Measurements from ENCODE around the gene SORL1. TPM values are rescaled to one million over a fixed set of nuclear protein-coding genes. Genes with fewer than 3 reads are reported as not detected.

SORL1 gene
- total RNA-seq, 1 experiment from 2014 or later = 0.05 TPM

DNA sequence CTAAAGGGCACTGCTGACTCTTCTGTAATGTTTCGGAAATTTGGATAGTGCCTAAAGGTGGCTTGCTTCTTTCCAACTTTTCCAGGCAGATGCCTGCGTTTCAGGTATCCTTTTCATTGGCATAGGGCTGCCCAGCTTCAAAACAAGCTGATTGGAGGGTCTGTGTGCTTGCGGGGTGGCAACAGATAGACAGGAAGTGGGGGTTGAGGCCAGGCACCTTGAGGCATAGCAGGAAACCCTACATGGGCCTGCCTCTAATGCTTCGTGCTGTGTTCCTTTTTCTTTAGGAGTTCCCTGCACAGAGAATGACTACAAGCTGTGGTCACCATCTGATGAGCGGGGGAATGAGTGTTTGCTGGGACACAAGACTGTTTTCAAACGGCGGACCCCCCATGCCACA, 92.8 kb downstream of the SORL1 start:
- H3K9me3 ChIP-seq (replicated peaks) = no peaks in the 10 kb centered on the region
- H3K4me3 ChIP-seq = no peak overlapping the region
- no peak for DNase-seq (ENCODE audit: low read depth in 1 of 2, low spot score in 2 of 2)
- no peak overlapping the region for H3K27ac ChIP-seq
- no peaks in the 10 kb centered on the region for H3K36me3 ChIP-seq
- no peaks in the 10 kb centered on the region for H3K27me3 ChIP-seq (replicated peaks)
- no peaks in the 10 kb centered on the region for H3K4me1 ChIP-seq (replicated peaks)

- no peak for DNase-seq (ENCODE audit: low read depth in 1 of 2, low spot score in 2 of 2)
- no peak overlapping the region for H3K4me3 ChIP-seq
- no peaks in the 10 kb centered on the region for H3K27me3 ChIP-seq (replicated peaks)
- H3K27ac ChIP-seq = no peak overlapping the region
- H3K4me1 ChIP-seq (replicated peaks) = no peaks in the 10 kb centered on the region
- H3K9me3 ChIP-seq (replicated peaks) = no peaks in the 10 kb centered on the region
- no peaks in the 10 kb centered on the region for H3K36me3 ChIP-seq
Measured at GRCh38 chr11:121547574-121547973, 95.5 kb downstream of the SORL1 start.

DNA sequence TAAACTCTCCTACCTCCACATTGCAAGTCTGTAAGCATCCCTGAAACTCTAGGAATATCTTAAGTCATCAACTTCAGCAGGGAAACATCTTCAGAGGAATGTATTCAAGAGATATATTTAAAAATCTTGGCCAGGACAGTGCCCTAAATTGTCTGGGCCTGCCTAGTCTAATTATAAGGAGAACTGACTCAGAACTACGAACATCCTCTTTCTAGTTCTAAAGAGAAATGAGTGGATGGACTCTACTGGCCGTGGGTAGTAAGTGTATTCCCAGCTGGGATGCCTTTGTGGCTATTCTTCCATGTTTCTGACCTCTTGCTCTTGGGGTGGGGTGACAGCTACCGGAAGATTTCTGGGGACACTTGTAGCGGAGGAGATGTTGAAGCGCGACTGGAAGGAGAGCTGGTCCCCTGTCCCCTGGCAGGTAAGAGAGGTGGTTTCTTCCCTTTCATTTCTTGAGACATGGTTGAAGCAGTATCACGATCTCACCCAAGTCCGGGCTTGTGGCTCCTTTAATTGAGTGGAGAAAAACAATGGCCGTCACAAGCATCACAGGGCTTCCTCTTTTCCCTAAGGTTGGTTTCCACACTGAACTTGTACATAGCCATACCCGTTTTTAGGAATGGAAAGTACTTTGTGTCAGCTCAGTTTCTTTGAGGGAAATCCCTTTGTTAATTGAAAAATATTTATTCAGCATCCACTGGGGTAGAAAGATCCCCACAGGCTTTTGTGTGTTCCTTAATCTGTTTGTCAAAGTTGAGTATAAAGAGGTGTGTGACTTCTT, 98.3 kb downstream of the SORL1 start:
- no peaks in the 10 kb centered on the region for H3K4me1 ChIP-seq (replicated peaks)
- H3K27ac ChIP-seq = no peak overlapping the region
- no peaks in the 10 kb centered on the region for H3K36me3 ChIP-seq
- no peaks in the 10 kb centered on the region for H3K27me3 ChIP-seq (replicated peaks)
- no peak overlapping the region for H3K4me3 ChIP-seq
- DNase-seq (ENCODE audit: low read depth in 1 of 2, low spot score in 2 of 2) = no peak
- no peaks in the 10 kb centered on the region for H3K9me3 ChIP-seq (replicated peaks)

GRCh38 chr11:121551463-121551862, 99.3 kb downstream of the SORL1 start:
- H3K27me3 ChIP-seq (replicated peaks) = no peaks in the 10 kb centered on the region
- H3K9me3 ChIP-seq (replicated peaks) = no peaks in the 10 kb centered on the region
- no peaks in the 10 kb centered on the region for H3K36me3 ChIP-seq
- no peak for DNase-seq (ENCODE audit: low read depth in 1 of 2, low spot score in 2 of 2)
- H3K27ac ChIP-seq = no peak overlapping the region
- no peaks in the 10 kb centered on the region for H3K4me1 ChIP-seq (replicated peaks)
- H3K4me3 ChIP-seq = no peak overlapping the region

DNA sequence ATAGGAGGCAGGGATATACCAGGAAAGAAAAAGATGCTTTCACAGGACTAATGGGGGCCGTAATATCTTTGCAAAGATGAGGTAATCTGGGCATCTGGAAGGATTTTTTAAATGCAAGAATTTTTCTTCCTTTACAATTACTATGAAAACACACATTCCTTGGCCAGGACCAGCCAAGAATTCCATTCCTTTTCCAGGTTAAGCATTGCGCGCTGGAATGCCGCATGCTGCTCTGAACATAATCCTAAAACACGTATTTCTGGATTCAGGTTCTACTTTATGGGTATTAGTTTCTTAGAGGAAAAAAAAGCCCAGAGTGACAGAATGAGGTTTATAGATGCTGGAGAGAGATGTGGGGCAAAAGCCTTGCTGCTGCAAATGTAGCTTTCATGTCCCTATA, 100.0 kb downstream of the SORL1 start:
- H3K4me3 ChIP-seq = no peak overlapping the region
- no peak overlapping the region for H3K27ac ChIP-seq
- H3K4me1 ChIP-seq (replicated peaks) = no peaks in the 10 kb centered on the region
- no peaks in the 10 kb centered on the region for H3K36me3 ChIP-seq
- DNase-seq (ENCODE audit: low read depth in 1 of 2, low spot score in 2 of 2) = no peak
- H3K27me3 ChIP-seq (replicated peaks) = no peaks in the 10 kb centered on the region
- no peaks in the 10 kb centered on the region for H3K9me3 ChIP-seq (replicated peaks)

DNA sequence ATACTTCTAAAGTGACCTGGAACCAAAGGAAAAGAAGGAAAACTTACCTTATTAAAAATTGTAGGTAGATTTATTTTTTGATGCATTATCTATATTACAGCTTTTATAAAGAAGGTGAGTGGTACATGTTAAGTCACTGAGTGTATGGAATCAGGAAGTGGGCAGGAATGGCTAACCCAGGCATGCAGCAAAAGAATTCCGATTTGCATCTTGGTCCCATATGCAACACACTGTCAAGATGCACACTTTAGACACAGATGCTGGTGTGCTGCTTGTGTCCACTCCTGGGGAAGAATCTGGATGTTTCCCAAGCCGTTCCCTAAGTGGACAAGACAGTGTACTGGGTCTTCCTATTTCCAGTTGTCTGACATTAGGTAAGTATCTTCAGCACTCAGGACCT, 100.5 kb downstream of the SORL1 start:
- no peaks in the 10 kb centered on the region for H3K36me3 ChIP-seq
- H3K27me3 ChIP-seq (replicated peaks) = no peaks in the 10 kb centered on the region
- DNase-seq (ENCODE audit: low read depth in 1 of 2, low spot score in 2 of 2) = no peak
- no peak overlapping the region for H3K4me3 ChIP-seq
- no peak overlapping the region for H3K27ac ChIP-seq
- H3K4me1 ChIP-seq (replicated peaks) = no peaks in the 10 kb centered on the region
- no peaks in the 10 kb centered on the region for H3K9me3 ChIP-seq (replicated peaks)

- no peaks in the 10 kb centered on the region for H3K9me3 ChIP-seq (replicated peaks)
- H3K4me3 ChIP-seq = no peak overlapping the region
- H3K4me1 ChIP-seq (replicated peaks) = no peaks in the 10 kb centered on the region
- no peak overlapping the region for H3K27ac ChIP-seq
- H3K27me3 ChIP-seq (replicated peaks) = no peaks in the 10 kb centered on the region
- no peak for DNase-seq (ENCODE audit: low read depth in 1 of 2, low spot score in 2 of 2)
- H3K36me3 ChIP-seq = no peaks in the 10 kb centered on the region
Measured at GRCh38 chr11:121553389-121553788, 101.3 kb downstream of the SORL1 start.

GRCh38 chr11:121553806-121554205, 101.7 kb downstream of the SORL1 start:
- Histone ChIP-seq H3K4me1 (replicated peaks) (no peaks in the 10 kb centered on the region), H3K27me3 (replicated peaks) (no peaks in the 10 kb centered on the region), H3K9me3 (replicated peaks) (no peaks in the 10 kb centered on the region), H3K36me3 (no peaks in the 10 kb centered on the region), H3K27ac (no peak overlapping the region), H3K4me3 (no peak overlapping the region)
- DNase-seq (ENCODE audit: low read depth in 1 of 2, low spot score in 2 of 2) = no peak

GRCh38 chr11:121554552-121554951, 102.4 kb downstream of the SORL1 start:
- Histone ChIP-seq H3K27me3 (replicated peaks) (no peaks in the 10 kb centered on the region), H3K4me1 (replicated peaks) (no peaks in the 10 kb centered on the region), H3K36me3 (no peaks in the 10 kb centered on the region), H3K27ac (no peak overlapping the region), H3K4me3 (no peak overlapping the region), H3K9me3 (replicated peaks) (no peaks in the 10 kb centered on the region)
- no peak for DNase-seq (ENCODE audit: low read depth in 1 of 2, low spot score in 2 of 2)

GRCh38 chr11:121555121-121555520, 103.0 kb downstream of the SORL1 start:
- H3K27ac ChIP-seq = no peak overlapping the region
- no peak for DNase-seq (ENCODE audit: low read depth in 1 of 2, low spot score in 2 of 2)

GRCh38 chr11:121556937-121557336, 104.8 kb downstream of the SORL1 start:
- DNase-seq (ENCODE audit: low read depth in 1 of 2, low spot score in 2 of 2) = no peak
- Histone ChIP-seq H3K9me3 (replicated peaks) (no peaks in the 10 kb centered on the region), H3K27ac (no peak overlapping the region), H3K36me3 (no peaks in the 10 kb centered on the region), H3K4me1 (replicated peaks) (no peaks in the 10 kb centered on the region), H3K4me3 (no peak overlapping the region), H3K27me3 (replicated peaks) (no peaks in the 10 kb centered on the region)

More at GRCh38 chr11:121555121-121555520, 103.0 kb downstream of the SORL1 start:
- Histone ChIP-seq H3K36me3 (no peaks in the 10 kb centered on the region), H3K4me3 (no peak overlapping the region), H3K4me1 (replicated peaks) (no peaks in the 10 kb centered on the region), H3K27me3 (replicated peaks) (no peaks in the 10 kb centered on the region), H3K9me3 (replicated peaks) (no peaks in the 10 kb centered on the region)

DNA sequence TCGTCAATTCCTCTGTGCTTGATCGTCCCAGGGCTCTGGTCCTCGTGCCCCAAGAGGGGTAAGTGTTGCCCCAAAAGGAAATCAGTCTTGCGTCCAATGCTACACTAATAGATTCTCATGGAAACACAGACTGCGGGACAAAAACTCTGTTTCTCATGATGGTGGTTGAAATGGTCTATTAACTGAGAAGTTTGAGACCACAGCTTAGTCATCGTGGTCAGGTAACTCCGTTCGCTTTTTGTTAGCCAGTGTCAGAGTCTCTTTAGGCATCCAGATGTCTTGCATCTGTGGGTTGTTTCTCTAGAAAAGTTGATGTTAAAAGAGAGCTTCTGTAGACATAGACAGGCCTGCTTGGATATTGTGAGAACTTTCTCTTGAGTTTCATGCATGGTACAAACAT, 105.2 kb downstream of the SORL1 start:
- Histone ChIP-seq H3K36me3 (no peaks in the 10 kb centered on the region), H3K4me1 (replicated peaks) (no peaks in the 10 kb centered on the region), H3K27me3 (replicated peaks) (no peaks in the 10 kb centered on the region), H3K9me3 (replicated peaks) (no peaks in the 10 kb centered on the region), H3K27ac (no peak overlapping the region), H3K4me3 (no peak overlapping the region)
- no peak for DNase-seq (ENCODE audit: low read depth in 1 of 2, low spot score in 2 of 2)

DNA sequence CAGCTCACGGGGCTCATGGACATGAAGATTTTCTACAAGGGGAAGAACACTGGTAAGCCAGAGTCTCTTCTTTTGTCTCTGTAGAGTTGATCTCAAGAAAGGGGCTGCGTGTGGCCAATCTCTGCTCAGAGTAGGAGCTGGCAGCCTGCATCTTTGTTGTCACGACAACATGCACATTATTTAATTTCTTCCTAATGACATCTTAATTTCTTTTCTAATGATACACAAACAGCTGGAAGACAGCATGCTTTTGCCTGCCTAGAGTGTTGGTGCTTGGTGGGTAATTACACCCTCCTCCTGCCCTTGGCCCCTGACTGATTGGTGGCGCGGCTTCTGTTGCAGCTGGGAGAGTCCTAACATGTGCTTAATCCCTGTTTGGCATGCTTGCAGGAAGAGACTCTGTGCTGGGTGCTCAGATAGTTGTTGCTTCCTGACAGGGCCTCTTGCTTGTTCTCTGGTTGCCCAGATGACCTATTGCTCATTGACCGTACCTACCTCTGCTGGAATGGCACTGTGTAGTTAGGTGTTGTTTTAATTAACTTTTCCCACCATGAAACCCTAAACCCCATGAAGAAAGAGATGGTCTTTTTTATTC, 107.6 kb downstream of the SORL1 start:
- H3K36me3 ChIP-seq = no peaks in the 10 kb centered on the region
- no peak overlapping the region for H3K27ac ChIP-seq
- H3K27me3 ChIP-seq (replicated peaks) = no peaks in the 10 kb centered on the region
- no peaks in the 10 kb centered on the region for H3K9me3 ChIP-seq (replicated peaks)
- H3K4me3 ChIP-seq = no peak overlapping the region
- no peak for DNase-seq (ENCODE audit: low read depth in 1 of 2, low spot score in 2 of 2)
- H3K4me1 ChIP-seq (replicated peaks) = no peaks in the 10 kb centered on the region

GRCh38 chr11:121560236-121560635, 108.1 kb downstream of the SORL1 start:
- H3K27me3 ChIP-seq (replicated peaks) = no peaks in the 10 kb centered on the region
- H3K9me3 ChIP-seq (replicated peaks) = no peaks in the 10 kb centered on the region
- DNase-seq (ENCODE audit: low read depth in 1 of 2, low spot score in 2 of 2) = no peak

More at GRCh38 chr11:121560236-121560635, 108.1 kb downstream of the SORL1 start:
- Histone ChIP-seq H3K4me3 (no peak overlapping the region), H3K4me1 (replicated peaks) (no peaks in the 10 kb centered on the region), H3K27ac (no peak overlapping the region), H3K36me3 (no peaks in the 10 kb centered on the region)

Data from SJSA1 (cell line).